ENCODE results near the gene HNRNPF.

HNRNPF gene

DNA sequence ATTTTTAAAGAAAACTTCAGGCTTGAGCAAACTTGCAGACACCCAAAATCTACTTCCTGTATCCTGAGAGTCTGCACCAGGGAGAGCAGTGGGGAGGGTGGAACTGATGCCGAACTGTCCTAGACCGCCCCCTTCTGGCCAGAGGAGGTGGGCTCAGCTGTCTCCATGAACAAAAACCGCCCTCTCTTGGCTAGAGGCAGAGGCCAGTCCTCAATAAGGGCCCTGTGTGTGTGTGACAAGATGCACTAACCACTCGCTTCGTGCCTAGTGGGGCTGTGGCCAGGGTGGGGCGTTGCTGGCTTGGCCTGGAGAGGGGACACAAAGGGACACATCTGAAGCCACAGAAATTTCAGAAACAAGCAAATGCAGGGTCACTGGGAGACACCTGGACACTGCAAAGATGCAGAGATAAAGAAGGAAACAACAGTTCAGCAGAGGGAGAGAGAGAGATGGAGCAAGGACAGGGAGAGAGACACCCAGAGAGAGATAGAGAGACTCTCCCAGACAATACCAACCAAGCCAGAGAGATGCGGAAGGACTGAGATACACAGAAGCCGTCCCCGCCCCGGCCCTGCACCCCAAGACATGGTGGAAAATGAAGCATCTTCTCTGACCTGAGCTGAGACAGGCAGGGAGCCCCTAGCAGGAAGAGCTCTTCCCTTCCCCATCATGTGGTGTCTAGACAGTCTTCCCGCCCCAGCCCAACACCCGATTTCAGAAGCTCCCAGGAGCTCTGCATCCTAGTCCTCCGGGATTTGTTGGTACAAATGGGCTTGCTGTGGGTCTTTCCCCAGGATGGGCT, 60.3 kb downstream of the HNRNPF start (continued):
- TF ChIP-seq GLIS1 (tag by site-specific recombination; IDR thresholded peaks at IDR 0.05), result 0 out of 2 replicates have a peak, but pooled peaks have one; percentile 14

DNA sequence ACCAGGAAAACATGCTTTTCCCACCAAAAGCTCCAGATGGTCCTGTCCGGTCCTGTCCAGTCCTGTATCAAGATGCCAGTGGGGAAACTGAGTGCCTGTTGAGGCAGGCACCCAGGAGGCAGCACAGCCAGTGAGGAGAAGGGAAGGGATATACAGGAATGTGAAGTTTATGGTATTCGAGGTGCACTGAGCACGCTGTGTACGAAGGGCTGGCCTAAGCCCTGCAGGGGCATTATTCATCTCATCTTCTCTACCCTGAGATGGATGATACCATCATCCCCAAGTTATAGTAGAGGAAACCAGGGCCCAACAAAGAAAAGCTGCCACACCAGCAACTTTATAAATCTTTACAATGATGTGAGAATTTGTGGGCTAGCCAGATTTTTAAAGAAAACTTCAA, 61.0 kb downstream of the HNRNPF start:
- H3K27ac ChIP-seq (ENCODE audit: extremely low read depth, low read depth, low read length), result no peak overlapping the region
- ChIA-PET CTCF (interaction anchor here (0.6 to 1.8 kb wide), 14 partner anchors 20 to 1510 kb away, joined by 3 to 16 read pairs (median 3); no protein-coding TSS in a partner anchor), POLR2A (no interaction called here)
- H3K4me1 ChIP-seq (ENCODE audit: control insufficient read depth, insufficient read depth, low read length), result no peaks in the 10 kb centered on the region; the same call in 1 of the 2 replicates
- H3K36me3 ChIP-seq (ENCODE audit: control insufficient read depth in 2 of 2, insufficient read depth in 1 of 2, low read length in 2 of 2), result no peaks in the 10 kb centered on the region
- TF ChIP-seq, protein P1, sequence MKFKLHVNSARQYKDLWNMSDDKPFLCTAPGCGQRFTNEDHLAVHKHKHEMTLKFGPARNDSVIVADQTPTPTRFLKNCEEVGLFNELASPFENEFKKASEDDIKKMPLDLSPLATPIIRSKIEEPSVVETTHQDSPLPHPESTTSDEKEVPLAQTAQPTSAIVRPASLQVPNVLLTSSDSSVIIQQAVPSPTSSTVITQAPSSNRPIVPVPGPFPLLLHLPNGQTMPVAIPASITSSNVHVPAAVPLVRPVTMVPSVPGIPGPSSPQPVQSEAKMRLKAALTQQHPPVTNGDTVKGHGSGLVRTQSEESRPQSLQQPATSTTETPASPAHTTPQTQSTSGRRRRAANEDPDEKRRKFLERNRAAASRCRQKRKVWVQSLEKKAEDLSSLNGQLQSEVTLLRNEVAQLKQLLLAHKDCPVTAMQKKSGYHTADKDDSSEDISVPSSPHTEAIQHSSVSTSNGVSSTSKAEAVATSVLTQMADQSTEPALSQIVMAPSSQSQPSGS (tag by site-specific recombination; IDR thresholded peaks at IDR 0.05; ENCODE audit: low read depth), result no peak
- no peak overlapping the region for H3K4me3 ChIP-seq (ENCODE audit: low read depth, low read length)
- H3K9me3 ChIP-seq (ENCODE audit: control insufficient read depth, insufficient read depth, low read depth, low read length), result no peaks in the 10 kb centered on the region

DNA sequence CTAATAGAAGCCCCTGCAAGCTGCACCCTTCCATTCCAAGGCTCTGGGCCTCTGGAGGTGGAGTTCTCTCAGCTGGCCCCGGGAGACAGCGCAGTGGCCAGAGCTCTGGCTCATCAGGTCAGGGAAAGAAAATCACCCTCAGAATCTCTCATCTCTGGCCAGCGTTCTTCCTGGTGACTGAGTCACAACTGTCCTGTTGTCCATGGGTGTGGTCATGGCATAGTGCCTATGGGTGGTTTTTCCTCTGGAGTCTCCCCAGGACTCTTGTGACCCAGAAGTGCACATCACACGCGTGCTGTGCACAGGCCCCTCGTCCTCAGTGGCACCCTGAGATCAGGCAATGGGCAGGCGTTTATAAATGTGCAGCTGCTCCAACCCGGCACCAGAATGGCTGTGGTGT, 64.9 kb downstream of the HNRNPF start:
- Histone ChIP-seq H3K9me3 (ENCODE audit: control insufficient read depth, insufficient read depth, low read depth, low read length) (no peaks in the 10 kb centered on the region), H3K36me3 (ENCODE audit: control insufficient read depth in 2 of 2, insufficient read depth in 1 of 2, low read length in 2 of 2) (no peaks in the 10 kb centered on the region), H3K4me3 (ENCODE audit: low read depth, low read length) (no peak overlapping the region), H3K27ac (ENCODE audit: extremely low read depth, low read depth, low read length) (no peak overlapping the region), H3K4me1 (ENCODE audit: control insufficient read depth, insufficient read depth, low read length) (no peaks in the 10 kb centered on the region)
- no peak for TF ChIP-seq ZNF274 (IDR thresholded peaks at IDR 0.05; ENCODE audit: low read length)
- no peak for TF ChIP-seq ZNF274 (tag by site-specific recombination; IDR thresholded peaks at IDR 0.05; ENCODE audit: borderline replicate concordance)
- CTCF ChIA-PET, result interaction anchor here (0.6 to 1.3 kb wide), 3 partner anchors 9 to 52 kb away, joined by 3 to 4 read pairs (median 3); no protein-coding TSS in a partner anchor
- POLR2A ChIA-PET, result no interaction called here

DNA sequence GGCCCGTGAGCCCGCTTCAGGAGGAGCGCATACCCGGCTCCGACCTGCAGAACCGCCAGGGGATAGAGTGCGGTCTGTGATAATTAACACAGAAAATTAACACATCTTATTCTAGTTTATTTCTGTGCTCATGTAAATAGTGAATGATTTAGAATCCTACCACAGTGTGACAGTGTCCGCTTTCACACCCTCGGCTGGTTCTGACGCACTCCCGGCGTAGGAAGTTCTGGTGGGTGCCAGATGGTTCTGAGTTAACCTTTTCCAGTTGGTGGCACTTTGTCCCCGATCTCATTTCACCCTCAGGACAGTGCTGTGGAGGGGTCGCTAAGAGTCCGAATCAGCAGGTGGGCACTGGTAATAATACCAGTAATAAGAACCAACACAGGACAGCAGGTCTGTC, 65.9 kb downstream of the HNRNPF start:
- no peaks in the 10 kb centered on the region for H3K9me3 ChIP-seq (ENCODE audit: control insufficient read depth, insufficient read depth, low read depth, low read length)
- no peak overlapping the region for H3K27ac ChIP-seq (ENCODE audit: extremely low read depth, low read depth, low read length)
- ChIA-PET CTCF (no interaction called here), POLR2A (interaction anchor here (0.6 to 0.7 kb wide), 3 partner anchors 24 to 55 kb away, joined by 3 to 9 read pairs (median 4); no protein-coding TSS in a partner anchor)
- no peaks in the 10 kb centered on the region for H3K36me3 ChIP-seq (ENCODE audit: control insufficient read depth in 2 of 2, insufficient read depth in 1 of 2, low read length in 2 of 2)
- no peaks in the 10 kb centered on the region for H3K4me1 ChIP-seq (ENCODE audit: control insufficient read depth, insufficient read depth, low read length)
- no peak for TF ChIP-seq ZNF112 (tag by site-specific recombination; IDR thresholded peaks at IDR 0.05)
- no peak for TF ChIP-seq MEIS1 (CRISPR knock-in tag; IDR thresholded peaks at IDR 0.05; ENCODE audit: borderline replicate concordance)
- no peak for TF ChIP-seq YY2 (tag by site-specific recombination; IDR thresholded peaks at IDR 0.05)
- TF ChIP-seq ZXDB (tag by site-specific recombination; IDR thresholded peaks at IDR 0.05), result no peak
- TF ChIP-seq ZNF341 (tag by site-specific recombination; IDR thresholded peaks at IDR 0.05; ENCODE audit: low read depth), result no peak
- TF ChIP-seq ZNF48 (tag by site-specific recombination; IDR thresholded peaks at IDR 0.05), result no peak
- TF ChIP-seq ZNF670 (tag by site-specific recombination; IDR thresholded peaks at IDR 0.05; ENCODE audit: low read depth), result no peak
- TF ChIP-seq, protein P2, sequence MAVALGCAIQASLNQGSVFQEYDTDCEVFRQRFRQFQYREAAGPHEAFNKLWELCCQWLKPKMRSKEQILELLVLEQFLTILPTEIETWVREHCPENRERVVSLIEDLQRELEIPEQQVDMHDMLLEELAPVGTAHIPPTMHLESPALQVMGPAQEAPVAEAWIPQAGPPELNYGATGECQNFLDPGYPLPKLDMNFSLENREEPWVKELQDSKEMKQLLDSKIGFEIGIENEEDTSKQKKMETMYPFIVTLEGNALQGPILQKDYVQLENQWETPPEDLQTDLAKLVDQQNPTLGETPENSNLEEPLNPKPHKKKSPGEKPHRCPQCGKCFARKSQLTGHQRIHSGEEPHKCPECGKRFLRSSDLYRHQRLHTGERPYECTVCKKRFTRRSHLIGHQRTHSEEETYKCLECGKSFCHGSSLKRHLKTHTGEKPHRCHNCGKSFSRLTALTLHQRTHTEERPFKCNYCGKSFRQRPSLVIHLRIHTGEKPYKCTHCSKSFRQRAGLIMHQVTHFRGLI (tag by site-specific recombination; IDR thresholded peaks at IDR 0.05), result no peak
- TF ChIP-seq, protein P3, sequence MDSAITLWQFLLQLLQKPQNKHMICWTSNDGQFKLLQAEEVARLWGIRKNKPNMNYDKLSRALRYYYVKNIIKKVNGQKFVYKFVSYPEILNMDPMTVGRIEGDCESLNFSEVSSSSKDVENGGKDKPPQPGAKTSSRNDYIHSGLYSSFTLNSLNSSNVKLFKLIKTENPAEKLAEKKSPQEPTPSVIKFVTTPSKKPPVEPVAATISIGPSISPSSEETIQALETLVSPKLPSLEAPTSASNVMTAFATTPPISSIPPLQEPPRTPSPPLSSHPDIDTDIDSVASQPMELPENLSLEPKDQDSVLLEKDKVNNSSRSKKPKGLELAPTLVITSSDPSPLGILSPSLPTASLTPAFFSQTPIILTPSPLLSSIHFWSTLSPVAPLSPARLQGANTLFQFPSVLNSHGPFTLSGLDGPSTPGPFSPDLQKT (IDR thresholded peaks at IDR 0.05; ENCODE audit: borderline replicate concordance, low read depth, low read length), result no peak
- no peak overlapping the region for H3K4me3 ChIP-seq (ENCODE audit: low read depth, low read length)

All from HEK293 (cell line).